GM12891 (cell line): ENCODE results near the gene CRHR2.

Experiments used
- DNase-seq: peaks from one replicate; pipeline ENCODE4 v3.0.0; 2011; ENCODE audit warnings: low spot score; ENCODE audit not compliant: insufficient read length
- FAIRE-seq: peaks from 2 replicates; lab custom pipeline; 2011; peaks lifted over from hg19 to GRCh38; lab: Jason Lieb, UNC
- PAX5 ChIP-seq: IDR thresholded peaks from 2 replicates; pipeline ENCODE4 v1.6.1; 2011; ENCODE audit warnings: low read length, moderate library complexity, mild to moderate bottlenecking; ENCODE audit not compliant: insufficient read depth, severe bottlenecking
- POLR2A ChIP-seq: IDR thresholded peaks from 2 replicates; pipeline ENCODE4 v1.6.1; 2011; ENCODE audit warnings: low read depth, low read length, control low read depth
- POLR2AphosphoS5 ChIP-seq: IDR thresholded peaks from 2 replicates; pipeline ENCODE4 v1.6.1; 2011; ENCODE audit warnings: low read depth, low read length, control low read depth
- POU2F2 ChIP-seq: IDR thresholded peaks from 2 replicates; pipeline ENCODE4 v1.6.1; 2011; ENCODE audit warnings: low read depth, mild to moderate bottlenecking, control low read depth, low read length, moderate library complexity
- SPI1 ChIP-seq: IDR thresholded peaks from 2 replicates; pipeline ENCODE4 v1.6.1; 2011; ENCODE audit warnings: low read depth, low read length, control low read depth
- TAF1 ChIP-seq: IDR thresholded peaks from 2 replicates; pipeline ENCODE4 v1.6.1; 2011; ENCODE audit warnings: low read depth, low read length, control low read depth

CRHR2 gene

GRCh38 chr7:30613366-30614325 is 68.6 kb downstream of the CRHR2 start:
- TF ChIP-seq SPI1 (no peak), POLR2A (no peak), PAX5 (no peak), POU2F2 (no peak), POLR2AphosphoS5 (no peak), TAF1 (no peak)
- no peak for DNase-seq
- FAIRE-seq: no peak

- FAIRE-seq (peak; percentile 50), DNase-seq (no peak)
- TF ChIP-seq POU2F2: no peak
- no peak for TF ChIP-seq SPI1
- no peak for TF ChIP-seq PAX5
- TF ChIP-seq POLR2AphosphoS5: no peak
- no peak for TF ChIP-seq POLR2A
- TF ChIP-seq TAF1: no peak
Measured at GRCh38 chr7:30612658-30613265, 69.5 kb downstream of the CRHR2 start.

- TF ChIP-seq TAF1: no peak
- TF ChIP-seq PAX5: no peak
- no peak for TF ChIP-seq POU2F2
- no peak for TF ChIP-seq SPI1
- no peak for TF ChIP-seq POLR2A
- no peak for TF ChIP-seq POLR2AphosphoS5
- FAIRE-seq: no peak
- no peak for DNase-seq
Measured at GRCh38 chr7:30605832-30606231, 76.4 kb downstream of the CRHR2 start.

- FAIRE-seq: peak; percentile 79
- no peak for DNase-seq
- no peak for TF ChIP-seq SPI1
- no peak for TF ChIP-seq TAF1
- no peak for TF ChIP-seq POLR2AphosphoS5
Measured at GRCh38 chr7:30604901-30605300, 77.4 kb downstream of the CRHR2 start.
